ENCODE measurements around the gene LSR. TPM values are rescaled to one million over a fixed set of nuclear protein-coding genes. Genes with fewer than 3 reads are reported as not detected.

LSR gene
- total RNA-seq, 4 donors from 2014 or later: 2.5 to 11.4 (median 5.2) TPM

DNA sequence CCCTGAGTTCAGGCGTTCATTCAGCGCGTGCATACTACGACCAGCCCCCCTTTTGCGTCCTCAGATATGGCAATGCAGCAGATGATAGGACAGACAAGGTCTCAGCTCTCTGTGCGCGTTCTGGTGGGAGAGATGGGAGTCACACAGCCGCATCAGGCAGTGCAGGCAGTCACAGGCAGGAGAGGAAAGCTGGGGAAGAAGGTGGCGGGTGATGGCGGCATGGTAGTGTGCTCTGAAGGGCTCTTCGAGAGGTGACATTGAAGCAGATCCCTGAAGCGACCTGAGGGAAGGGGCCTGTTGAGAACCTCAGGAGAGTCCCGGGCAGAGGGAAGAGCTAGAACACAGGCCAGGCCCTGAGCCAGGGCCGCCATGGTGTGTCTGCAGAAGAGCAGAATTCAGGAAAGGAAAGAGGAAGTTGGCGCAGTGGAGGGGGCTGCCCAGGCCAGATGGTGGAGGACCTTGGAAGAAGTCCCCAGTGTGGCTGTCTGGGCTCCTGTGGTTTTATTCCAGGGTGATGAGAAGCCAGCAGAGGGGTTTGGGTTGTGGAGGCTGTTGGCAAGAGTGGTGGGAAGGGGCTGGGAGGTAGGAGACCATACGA lies 23.4 kb downstream of the LSR start:
- no peaks in the 10 kb centered on the region for H3K27me3 ChIP-seq
- no peak overlapping the region for H3K4me3 ChIP-seq
- no peak for DNase-seq
- intact Hi-C loops (cut with DNase I; ENCODE audit: low total_unique reads) (no loop called here), in situ Hi-C loops (cut with MboI; ENCODE audit: low sequenced_read_pairs in 4 of 4) (loop anchor here in 2 of 4 donors (10.0 to 25.0 kb wide), 2 partner anchors 127 to 285 kb away; partner anchors contain the start of gene FXYD7 (in 1 of the 2))
- TF ChIP-seq POLR2A (IDR thresholded peaks at IDR 0.05): no peak
- TF ChIP-seq, protein P1, sequence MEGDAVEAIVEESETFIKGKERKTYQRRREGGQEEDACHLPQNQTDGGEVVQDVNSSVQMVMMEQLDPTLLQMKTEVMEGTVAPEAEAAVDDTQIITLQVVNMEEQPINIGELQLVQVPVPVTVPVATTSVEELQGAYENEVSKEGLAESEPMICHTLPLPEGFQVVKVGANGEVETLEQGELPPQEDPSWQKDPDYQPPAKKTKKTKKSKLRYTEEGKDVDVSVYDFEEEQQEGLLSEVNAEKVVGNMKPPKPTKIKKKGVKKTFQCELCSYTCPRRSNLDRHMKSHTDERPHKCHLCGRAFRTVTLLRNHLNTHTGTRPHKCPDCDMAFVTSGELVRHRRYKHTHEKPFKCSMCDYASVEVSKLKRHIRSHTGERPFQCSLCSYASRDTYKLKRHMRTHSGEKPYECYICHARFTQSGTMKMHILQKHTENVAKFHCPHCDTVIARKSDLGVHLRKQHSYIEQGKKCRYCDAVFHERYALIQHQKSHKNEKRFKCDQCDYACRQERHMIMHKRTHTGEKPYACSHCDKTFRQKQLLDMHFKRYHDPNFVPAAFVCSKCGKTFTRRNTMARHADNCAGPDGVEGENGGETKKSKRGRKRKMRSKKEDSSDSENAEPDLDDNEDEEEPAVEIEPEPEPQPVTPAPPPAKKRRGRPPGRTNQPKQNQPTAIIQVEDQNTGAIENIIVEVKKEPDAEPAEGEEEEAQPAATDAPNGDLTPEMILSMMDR (IDR thresholded peaks at IDR 0.05 in 4 of 5, conservative IDR thresholded peaks at IDR 0.05 in 1 of 5): no peak
- H3K36me3 ChIP-seq: peaks cover 0 to 65% of the 10 kb centered on the region in 2 donors
- H3K27ac ChIP-seq: no peak overlapping the region
- peaks cover 6% of the 10 kb centered on the region in 2 donors for H3K4me1 ChIP-seq
- H3K9me3 ChIP-seq: no peaks in the 10 kb centered on the region
- no peak for ATAC-seq

GRCh38 chr19:35272954-35273649 lies 24.3 kb downstream of the LSR start:
- ATAC-seq (no peak), DNase-seq (no peak)
- peaks cover 0 to 73% of the 10 kb centered on the region in 2 donors for H3K36me3 ChIP-seq
- in situ Hi-C loops (cut with MboI; ENCODE audit: low sequenced_read_pairs in 4 of 4) (loop anchor here in 2 of 4 donors (10.0 to 25.0 kb wide), 2 partner anchors 128 to 286 kb away; partner anchors contain the start of gene FXYD7 (in 1 of the 2)), intact Hi-C loops (cut with DNase I; ENCODE audit: low total_unique reads) (no loop called here)
- H3K4me1 ChIP-seq: peaks cover 6% of the 10 kb centered on the region in 2 donors
- no peaks in the 10 kb centered on the region for H3K9me3 ChIP-seq
- H3K4me3 ChIP-seq: no peak overlapping the region
- H3K27me3 ChIP-seq: no peaks in the 10 kb centered on the region
- TF ChIP-seq, protein P1 (IDR thresholded peaks at IDR 0.05 in 4 of 5, conservative IDR thresholded peaks at IDR 0.05 in 1 of 5): no peak
- TF ChIP-seq POLR2A (IDR thresholded peaks at IDR 0.05): no peak
- H3K27ac ChIP-seq: no peak overlapping the region

- Histone ChIP-seq H3K27ac (no peak overlapping the region), H3K4me3 (no peak overlapping the region), H3K27me3 (no peaks in the 10 kb centered on the region), H3K4me1 (peaks cover 6% of the 10 kb centered on the region in 2 donors), H3K9me3 (no peaks in the 10 kb centered on the region), H3K36me3 (peaks cover 0 to 80% of the 10 kb centered on the region in 2 donors)
- no peak for ATAC-seq
- no peak for DNase-seq
- in situ Hi-C loops (cut with MboI; ENCODE audit: low sequenced_read_pairs in 4 of 4): loop anchor here in 2 of 4 donors (10.0 to 25.0 kb wide), 2 partner anchors 129 to 286 kb away; partner anchors contain the start of gene FXYD7 (in 1 of the 2)
- TF ChIP-seq, protein P1 (IDR thresholded peaks at IDR 0.05 in 4 of 5, conservative IDR thresholded peaks at IDR 0.05 in 1 of 5): no peak
- TF ChIP-seq POLR2A (IDR thresholded peaks at IDR 0.05): no peak
- intact Hi-C loops (cut with DNase I; ENCODE audit: low total_unique reads): no loop called here
These were observed 25.0 kb downstream of the LSR start for GRCh38 chr19:35273686-35274259.

DNA sequence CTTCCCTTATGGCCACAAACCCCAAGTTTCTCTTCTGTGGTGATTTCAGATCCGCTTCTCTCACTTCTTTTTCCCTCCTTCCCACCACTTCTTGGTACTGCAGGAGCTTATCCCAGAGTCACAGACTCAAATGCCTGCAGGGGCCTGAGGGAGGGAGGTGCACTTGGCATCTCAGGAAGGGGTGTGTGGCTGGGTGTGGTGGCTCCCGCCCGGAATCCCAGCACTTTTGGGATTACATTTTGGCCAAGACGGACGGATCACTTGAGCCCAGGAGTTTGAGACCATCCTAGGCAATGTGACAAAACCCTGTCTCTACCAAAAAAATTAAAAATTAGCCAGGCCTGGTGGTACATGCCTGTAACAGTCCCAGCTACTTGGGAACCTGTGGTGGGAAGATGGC lies 25.5 kb downstream of the LSR start:
- H3K36me3 ChIP-seq: peaks cover 0 to 86% of the 10 kb centered on the region in 2 donors
- DNase-seq (no peak), ATAC-seq (no peak)
- H3K27me3 ChIP-seq: no peaks in the 10 kb centered on the region
- no peak overlapping the region for H3K27ac ChIP-seq
- in situ Hi-C loops (cut with MboI; ENCODE audit: low sequenced_read_pairs in 4 of 4): loop anchor here in 2 of 4 donors (10.0 to 25.0 kb wide), 2 partner anchors 130 to 287 kb away; partner anchors contain the start of gene FXYD7 (in 1 of the 2)
- no peak overlapping the region for H3K4me3 ChIP-seq
- peaks cover 6% of the 10 kb centered on the region in 2 donors for H3K4me1 ChIP-seq
- intact Hi-C loops (cut with DNase I; ENCODE audit: low total_unique reads): no loop called here
- TF ChIP-seq, protein P1 (IDR thresholded peaks at IDR 0.05 in 4 of 5, conservative IDR thresholded peaks at IDR 0.05 in 1 of 5): no peak
- no peak for TF ChIP-seq POLR2A (IDR thresholded peaks at IDR 0.05)
- H3K9me3 ChIP-seq: no peaks in the 10 kb centered on the region
